ENCODE measurements around the gene SLC5A10.

The SLC5A10 gene

DNA sequence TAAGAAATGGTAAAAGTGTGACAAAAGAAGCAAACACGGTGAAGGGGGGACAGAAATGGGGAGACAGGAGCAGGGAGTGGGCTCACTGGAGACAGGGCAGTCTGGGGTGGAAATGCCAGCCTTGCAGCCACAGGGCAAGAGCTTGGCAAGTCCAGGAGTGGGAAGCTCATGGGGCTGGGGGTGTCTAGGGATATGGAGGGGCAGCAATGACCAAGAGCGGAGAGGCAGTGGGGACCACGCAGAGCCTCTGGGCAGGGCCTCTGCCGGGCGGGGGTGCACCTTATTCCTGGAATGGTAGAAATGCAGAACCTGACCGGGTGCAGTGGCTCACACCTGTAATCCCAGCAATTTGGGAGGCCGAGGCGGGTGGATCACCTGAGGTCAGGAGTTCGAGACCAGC lies 12.6 kb downstream of the SLC5A10 start:
- DNase-seq (ENCODE audit: low read depth), result no peak

GRCh38 chr17:18965530-18966236 lies 13.7 kb downstream of the SLC5A10 start:
- no peak for DNase-seq (ENCODE audit: low read depth)

DNA sequence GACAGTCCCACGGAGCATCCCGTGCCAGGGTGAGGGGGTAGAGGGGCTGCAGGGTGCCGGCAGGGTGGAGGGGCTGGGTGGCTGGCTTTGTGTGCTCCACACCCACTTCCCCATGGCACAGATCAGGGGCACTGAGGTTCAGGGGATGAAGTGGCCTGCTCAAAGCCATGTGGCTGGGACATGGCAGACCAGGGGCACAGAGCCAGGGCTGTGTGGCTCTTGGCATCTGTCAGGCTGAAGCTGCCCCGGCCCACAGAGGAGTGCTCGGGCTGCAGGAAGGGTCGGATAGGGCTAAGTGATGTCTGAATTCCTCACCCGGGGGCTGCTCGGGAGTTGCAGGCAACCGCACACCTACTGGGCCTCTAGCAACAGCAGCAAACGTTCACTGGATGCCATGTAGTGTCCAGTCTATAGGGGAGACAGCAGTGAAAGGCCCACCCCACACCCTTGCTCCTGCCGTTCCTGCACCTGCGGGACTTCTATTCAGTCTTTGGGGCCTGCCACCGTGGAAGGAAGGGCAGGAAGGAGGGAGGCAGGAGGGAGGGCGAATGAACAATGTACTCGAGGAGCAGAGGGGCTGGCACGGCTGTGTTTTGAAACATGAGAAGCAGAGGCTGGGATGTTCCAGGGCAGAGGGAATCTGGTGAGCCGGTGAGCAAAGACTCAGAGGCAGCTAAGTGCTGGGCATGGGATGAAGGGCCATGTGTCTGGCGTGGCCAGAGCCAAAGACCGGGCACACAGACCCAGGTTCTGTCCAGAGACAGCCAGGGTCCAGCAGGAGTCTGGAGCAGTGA lies 15.1 kb downstream of the SLC5A10 start:
- peak; percentile 44 for DNase-seq (ENCODE audit: low read depth)

GRCh38 chr17:18967916-18968315 lies 16.0 kb downstream of the SLC5A10 start:
- no peak for DNase-seq (ENCODE audit: low read depth)

- no peak for DNase-seq (ENCODE audit: low read depth)
Measured at GRCh38 chr17:18968345-18968744, 16.4 kb downstream of the SLC5A10 start.

DNA sequence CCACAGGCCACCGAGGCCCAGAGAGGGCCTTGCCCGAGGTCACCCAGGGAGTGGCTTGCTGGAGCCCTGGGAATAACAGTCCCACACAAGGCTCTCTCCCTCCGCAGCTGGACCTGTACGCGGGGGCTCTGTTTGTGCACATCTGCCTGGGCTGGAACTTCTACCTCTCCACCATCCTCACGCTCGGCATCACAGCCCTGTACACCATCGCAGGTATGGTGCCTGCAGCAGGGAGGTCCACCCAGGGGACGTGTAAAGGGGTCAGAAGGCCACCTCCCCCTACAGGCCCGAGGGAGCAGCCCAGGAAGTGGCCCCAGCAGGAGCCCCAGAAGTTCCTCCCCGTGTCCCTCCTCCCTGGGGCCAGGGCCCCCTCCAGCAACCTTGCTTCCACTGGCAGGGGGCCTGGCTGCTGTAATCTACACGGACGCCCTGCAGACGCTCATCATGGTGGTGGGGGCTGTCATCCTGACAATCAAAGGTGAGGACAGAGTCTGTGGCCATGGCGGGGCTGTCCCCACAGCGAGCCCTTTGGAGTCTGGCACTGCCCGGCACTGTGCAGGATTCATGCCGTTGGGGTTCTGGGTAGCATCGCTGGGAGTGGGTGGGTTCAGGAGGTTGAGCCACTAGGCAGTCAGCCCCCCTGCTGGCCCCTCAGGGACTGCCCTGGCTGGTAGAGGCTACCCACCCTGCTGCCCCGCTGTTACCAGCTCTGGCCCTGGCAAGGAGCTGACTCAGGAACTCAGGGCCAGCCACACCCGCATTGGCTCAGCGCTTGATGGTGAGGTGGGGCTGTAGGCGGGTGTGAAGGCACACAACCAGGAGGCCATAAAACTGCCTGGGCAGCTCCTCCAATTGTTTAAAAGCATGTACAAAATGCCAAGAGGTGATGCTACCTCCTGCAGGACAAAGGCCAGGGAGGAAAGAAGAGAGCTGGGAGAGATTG lies 17.3 kb downstream of the SLC5A10 start:
- DNase-seq (ENCODE audit: low read depth), result no peak

DNA sequence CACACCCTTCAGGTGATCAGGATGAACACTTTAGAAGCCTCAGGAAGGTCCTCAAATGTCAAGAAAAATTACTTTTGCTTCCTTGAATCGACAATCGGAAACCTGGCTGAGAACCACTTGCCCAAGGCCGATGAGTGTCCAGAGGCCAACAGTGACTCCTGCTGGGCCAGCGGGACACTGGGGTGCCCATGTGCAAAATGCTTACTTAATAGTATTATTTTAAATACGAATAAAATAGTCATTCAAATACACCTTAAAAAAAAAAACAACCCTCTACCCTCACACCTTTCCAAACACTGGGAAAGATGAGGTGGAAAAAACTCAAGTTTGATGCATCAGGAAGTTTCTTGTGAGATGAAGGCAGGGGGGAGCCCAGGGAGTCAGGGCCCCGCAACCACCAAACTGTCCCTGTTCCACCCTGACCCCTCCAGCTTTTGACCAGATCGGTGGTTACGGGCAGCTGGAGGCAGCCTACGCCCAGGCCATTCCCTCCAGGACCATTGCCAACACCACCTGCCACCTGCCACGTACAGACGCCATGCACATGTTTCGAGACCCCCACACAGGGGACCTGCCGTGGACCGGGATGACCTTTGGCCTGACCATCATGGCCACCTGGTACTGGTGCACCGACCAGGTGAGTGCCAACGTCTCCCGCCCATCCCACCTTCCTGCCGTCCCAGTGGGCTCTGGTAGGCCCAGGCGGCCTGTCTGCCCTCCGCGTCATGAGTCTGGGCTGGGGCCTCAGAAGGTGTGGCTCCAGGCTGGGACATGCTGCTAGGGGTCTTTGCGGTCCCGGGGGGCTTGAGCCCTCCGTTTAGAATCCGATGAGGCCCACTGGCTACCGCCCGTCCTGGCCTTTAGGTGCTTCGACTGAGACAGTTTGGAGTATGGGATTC lies 18.9 kb downstream of the SLC5A10 start:
- no peak for DNase-seq (ENCODE audit: low read depth)

DNA sequence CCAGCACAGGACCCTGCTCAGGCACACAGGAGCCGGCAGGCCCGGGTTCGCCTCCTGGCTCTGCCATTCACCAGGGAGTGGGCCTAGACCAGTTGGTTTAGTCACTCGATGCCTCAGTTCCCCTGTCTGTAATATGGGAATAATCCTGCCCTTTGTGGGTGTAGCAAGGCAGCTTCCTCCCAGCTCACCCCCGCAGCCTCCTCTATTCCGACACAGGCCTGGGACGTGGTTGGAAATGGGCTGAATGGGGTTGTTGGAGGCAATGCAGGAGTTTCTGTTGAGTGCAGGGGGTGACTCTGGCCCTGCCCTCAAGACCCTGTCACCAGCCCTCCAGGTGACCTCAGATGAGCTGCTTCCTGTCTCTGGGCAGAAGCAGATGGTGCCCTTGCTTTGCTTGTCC lies 19.8 kb downstream of the SLC5A10 start:
- DNase-seq (ENCODE audit: low read depth), result no peak

DNA sequence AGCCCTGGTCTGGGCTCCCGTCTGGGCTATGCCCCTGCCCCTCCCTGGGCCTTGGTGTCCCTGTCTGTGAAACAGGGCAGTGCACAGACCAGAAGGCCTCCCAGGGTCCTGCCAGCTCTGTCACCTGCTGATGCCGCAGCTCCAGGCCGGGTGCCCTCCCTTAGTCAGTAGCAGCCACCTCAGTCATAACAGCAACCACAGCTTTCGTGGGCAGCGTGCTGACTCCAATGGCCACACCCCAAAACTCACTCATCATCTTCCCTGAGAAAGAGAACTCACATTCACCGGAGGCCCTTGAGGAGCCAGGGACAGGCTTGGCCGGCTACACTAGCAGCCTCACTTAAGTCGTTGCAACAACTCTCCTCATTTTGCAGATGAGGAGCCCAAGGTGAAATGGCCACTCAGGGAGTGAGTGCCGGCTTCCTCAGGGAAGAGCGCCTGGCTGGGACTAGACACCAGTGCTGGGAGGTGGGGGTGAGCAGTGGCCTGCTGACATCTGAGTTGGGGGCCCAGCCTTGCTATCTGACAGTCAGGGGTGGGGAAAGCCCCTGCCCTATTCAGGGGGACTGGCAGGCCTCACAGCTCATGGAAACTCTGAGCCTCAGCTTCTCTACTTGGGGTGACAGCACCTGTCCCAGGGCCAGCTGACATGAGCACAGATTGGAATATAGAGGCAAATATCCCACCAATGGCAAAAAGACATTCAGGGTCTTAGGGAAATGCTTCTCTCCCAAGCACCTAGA lies 22.6 kb downstream of the SLC5A10 start:
- no peak for DNase-seq (ENCODE audit: low read depth)

DNA sequence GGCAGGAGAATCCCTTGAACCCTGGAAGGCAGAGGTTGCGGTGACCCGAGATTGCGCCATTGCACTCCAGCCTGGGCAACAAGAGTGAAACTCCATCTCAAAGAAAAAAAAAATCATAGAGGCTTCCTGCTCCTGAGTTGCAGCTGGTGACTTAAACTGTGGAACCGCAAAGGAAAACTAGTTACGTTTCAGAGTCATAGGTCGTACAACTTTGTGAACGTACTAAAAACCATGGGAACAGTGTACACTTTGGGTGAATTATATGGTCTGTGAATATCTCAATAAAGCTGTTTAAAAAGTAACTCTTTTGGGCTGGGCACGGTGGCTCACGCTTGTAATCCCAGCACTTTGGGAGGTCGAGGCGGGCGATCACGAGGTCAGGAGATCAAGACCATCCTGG lies 23.6 kb downstream of the SLC5A10 start:
- DNase-seq (ENCODE audit: low read depth), result no peak

DNA sequence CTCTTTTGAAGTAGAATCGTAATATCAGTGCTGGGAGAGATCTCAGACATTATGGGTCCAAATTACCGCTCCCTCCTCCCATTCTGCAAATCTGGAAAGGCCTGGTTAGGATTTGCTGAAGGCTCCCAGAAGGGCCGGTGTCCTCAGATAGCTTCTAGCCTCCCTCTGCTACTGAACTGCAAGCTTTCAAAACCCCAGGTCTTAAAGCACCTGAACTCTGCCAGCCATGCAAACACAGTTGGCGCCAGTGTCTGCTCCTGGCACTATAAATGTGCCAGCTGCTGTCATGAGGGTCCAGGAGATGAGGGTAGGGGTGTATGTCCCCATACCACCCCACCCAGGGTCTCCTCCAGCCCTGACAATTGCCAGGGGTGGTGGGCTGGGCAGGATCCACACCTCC lies 24.2 kb downstream of the SLC5A10 start:
- no peak for DNase-seq (ENCODE audit: low read depth)

GRCh38 chr17:18977021-18977420 lies 25.1 kb downstream of the SLC5A10 start:
- no peak for DNase-seq (ENCODE audit: low read depth)

- DNase-seq (ENCODE audit: low read depth), result no peak
Measured at GRCh38 chr17:18977646-18978045, 25.7 kb downstream of the SLC5A10 start.

- no peak for DNase-seq (ENCODE audit: low read depth)
Measured at GRCh38 chr17:18978050-18978449, 26.1 kb downstream of the SLC5A10 start.

DNA sequence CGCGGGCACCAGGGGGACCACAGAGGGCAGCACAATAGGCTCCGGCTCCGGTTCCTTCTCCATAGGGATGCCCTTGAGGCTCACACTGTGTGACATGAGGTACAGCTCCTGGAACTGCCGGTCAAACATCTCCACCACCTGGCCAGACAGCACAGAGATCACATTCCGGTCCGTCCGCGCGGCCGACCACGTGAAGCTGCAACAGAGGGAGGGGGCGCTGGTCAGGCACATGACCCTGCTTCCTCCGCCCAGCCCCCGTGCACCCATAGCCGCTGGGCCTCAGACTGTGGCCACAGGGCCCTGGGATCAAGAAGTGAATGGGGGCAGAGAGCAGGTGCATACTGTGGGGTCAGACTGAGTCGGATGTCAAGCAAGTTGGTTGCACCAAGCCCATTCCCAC lies 26.7 kb downstream of the SLC5A10 start:
- no peak for DNase-seq (ENCODE audit: low read depth)

- no peak for DNase-seq (ENCODE audit: low read depth)
Measured at GRCh38 chr17:18980682-18981334, 28.8 kb downstream of the SLC5A10 start.

DNA sequence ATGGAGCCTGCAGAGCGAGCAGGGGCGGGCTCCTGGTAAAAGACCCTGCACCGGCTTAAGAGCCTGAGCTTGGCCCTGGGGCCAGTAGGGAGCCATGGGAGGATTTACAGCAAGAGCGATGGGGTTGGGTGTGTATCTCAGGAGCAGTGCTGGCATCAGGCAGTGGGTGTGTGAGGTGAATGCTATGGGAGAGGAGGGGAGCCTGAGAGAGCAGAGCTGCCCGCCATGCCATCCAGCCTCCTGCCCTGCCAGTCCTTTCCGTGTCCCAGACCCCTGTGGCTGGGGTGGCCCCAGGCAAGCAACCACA lies 29.3 kb downstream of the SLC5A10 start:
- DNase-seq (ENCODE audit: low read depth), result no peak

DNA sequence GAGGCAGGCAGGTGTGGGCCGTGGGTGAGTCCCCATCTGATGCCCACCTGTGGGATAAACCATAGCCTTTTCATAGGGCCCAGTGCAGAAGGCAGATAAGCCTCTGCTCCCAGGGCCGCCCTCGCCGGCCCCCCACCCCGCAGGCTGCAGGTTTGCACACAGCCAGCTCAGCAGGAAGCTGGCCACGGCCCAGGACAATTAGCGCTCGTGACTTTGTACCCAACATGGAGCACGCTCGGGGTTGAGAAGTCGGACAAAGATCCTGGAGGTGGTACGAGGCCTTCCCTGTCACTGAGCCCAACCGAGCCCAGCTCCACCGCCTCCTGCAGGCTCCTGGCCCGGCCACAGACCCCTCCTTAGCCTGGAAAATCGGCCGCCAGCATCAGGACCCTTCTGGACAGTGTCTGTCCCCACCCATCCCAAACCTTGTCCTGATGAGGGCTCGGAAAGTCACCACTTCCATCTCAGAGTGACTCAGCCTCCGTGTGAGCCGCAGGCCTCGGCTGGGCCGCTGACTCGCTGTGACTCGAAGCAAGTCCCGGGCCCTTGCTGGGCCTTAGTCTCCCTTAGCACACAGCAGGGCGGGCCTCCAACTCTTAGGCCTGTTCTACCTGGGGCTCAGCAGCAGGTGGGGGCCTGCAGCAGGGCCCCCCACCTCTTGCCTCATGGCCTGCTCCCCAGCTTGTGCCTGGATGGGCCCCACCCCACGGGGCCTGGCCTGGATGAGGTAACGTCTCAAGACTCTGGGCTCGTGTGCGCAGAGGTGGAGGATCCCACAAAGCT lies 29.9 kb downstream of the SLC5A10 start:
- peak; percentile 53 for DNase-seq (ENCODE audit: low read depth)

DNA sequence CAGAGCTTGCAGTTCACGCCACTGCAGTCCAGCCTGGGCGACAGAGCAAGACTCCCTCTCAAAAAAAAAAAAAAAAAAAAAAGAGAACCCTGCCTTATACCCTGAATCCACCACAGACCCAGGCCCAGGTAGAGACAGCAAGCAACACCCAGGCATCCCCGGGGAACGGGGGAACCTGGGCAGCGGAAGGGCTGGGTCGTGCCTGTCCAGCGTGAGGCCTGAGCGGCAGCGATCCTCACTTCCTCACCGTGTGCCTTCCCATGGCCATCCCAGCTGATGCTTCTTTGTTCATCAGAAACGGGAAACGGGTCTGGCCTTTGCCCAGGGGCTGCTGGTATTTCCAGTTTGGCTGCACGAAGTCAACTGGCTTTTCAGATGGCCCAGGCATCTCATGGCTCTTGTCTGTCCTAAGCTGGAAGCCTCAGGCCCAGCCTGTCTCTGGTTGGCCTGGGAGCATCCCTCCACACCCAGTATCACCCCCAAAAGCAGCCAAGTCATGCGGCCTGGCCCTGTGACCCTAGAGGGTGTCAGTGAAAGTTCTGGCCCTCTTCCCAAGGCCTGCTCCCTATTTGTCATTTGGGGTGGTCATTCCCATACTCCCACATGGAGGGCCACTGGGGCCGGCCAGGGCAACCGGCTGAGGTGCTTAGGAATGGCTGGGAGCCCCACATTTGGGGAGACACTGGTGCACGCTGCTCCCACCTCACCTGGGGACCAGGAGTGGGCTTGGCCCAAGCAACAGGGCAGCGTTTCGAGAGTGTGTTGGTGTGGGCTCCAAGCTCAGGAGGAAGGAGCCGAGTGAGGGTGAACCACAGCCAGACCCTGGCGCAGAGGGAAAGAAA lies 32.5 kb downstream of the SLC5A10 start:
- no peak for DNase-seq (ENCODE audit: low read depth)

Measured in fibroblast of gingiva (primary cell).